ENCODE measurements around the gene RIMBP3C.
"Not testable (repeated sequence)": the region's sequence is repeated elsewhere in the genome, so short reads cannot be mapped to it uniquely, and the experiment has no call there.

RIMBP3C gene

GRCh38 chr22:21551361-21551760 lies at the start of gene RIMBP3C:
Gene RIMBP3C, minus strand, starts transcription at chr22:21551461. Its CDS starts 485 bp downstream, at chr22:21550976.
- not testable (repeated sequence) for DNase-seq

- DNase-seq: no peak
Measured at GRCh38 chr22:21599053-21599893, 48.0 kb upstream of the RIMBP3C start.

GRCh38 chr22:21598302-21598701 lies 47.0 kb upstream of the RIMBP3C start:
- no peak for DNase-seq

- DNase-seq: not testable (repeated sequence)
Measured at GRCh38 chr22:21596356-21597135, 45.3 kb upstream of the RIMBP3C start.

- no peak for DNase-seq
Measured at GRCh38 chr22:21594865-21595452, 43.7 kb upstream of the RIMBP3C start.

- DNase-seq: no peak
Measured at GRCh38 chr22:21593406-21594232, 42.4 kb upstream of the RIMBP3C start.

- DNase-seq: no peak
Measured at GRCh38 chr22:21592422-21592821, 41.2 kb upstream of the RIMBP3C start.

GRCh38 chr22:21591695-21592094 lies 40.4 kb upstream of the RIMBP3C start:
- no peak for DNase-seq

- no peak for DNase-seq
Measured at GRCh38 chr22:21590809-21591641, 39.8 kb upstream of the RIMBP3C start.

GRCh38 chr22:21589396-21589795 lies 38.1 kb upstream of the RIMBP3C start:
- DNase-seq: no peak

- DNase-seq: peak; percentile 56
Measured at GRCh38 chr22:21587803-21588611, 36.7 kb upstream of the RIMBP3C start.

GRCh38 chr22:21585389-21585788 lies 34.1 kb upstream of the RIMBP3C start:
- no peak for DNase-seq

GRCh38 chr22:21582801-21583740 lies 31.8 kb upstream of the RIMBP3C start:
- DNase-seq: no peak

- not testable (repeated sequence) for DNase-seq
Measured at GRCh38 chr22:21581009-21581713, 29.9 kb upstream of the RIMBP3C start.

GRCh38 chr22:21580623-21581007 lies 29.4 kb upstream of the RIMBP3C start:
- DNase-seq: not testable (repeated sequence)

GRCh38 chr22:21579474-21579851 lies 28.2 kb upstream of the RIMBP3C start:
- DNase-seq: no peak

GRCh38 chr22:21573750-21574494 lies 22.7 kb upstream of the RIMBP3C start:
- DNase-seq: no peak

GRCh38 chr22:21573293-21573734 lies 22.1 kb upstream of the RIMBP3C start:
- DNase-seq: no peak

Data from EL (cell line).